Panc1 (cell line): ENCODE measurements around the gene ADSS1. TPM values are rescaled to one million over a fixed set of nuclear protein-coding genes. Genes with fewer than 3 reads are reported as not detected.
A peak's percentile ranks its signal among the peaks of the same experiment; 100 is the strongest.

Experiments
- ATAC-seq: fragments of 200-7000 bp; cut with Tn5 transposase; 2 replicates; pipeline ENCODE4 v1.9.1; 2020; ENCODE audit warnings: mild to moderate bottlenecking, moderate library complexity
- BruUV-seq: library from RNA; stranded (reverse); fragments of 400-500 nt; replicated peaks from 2 replicates; lab custom pipeline; 2021; lab: Mats Ljungman, UMichigan
- CTCF ChIA-PET: fragments of 300-600 bp; sonication (Branson Sonifier 250); formaldehyde crosslinking; loops from one replicate; lab custom pipeline; 2022; ENCODE audit warnings: antibody characterized with exemption; lab: Charles Lee
- POLR2A ChIA-PET: fragments of 300-600 bp; sonication (Branson Sonifier 250); formaldehyde crosslinking; loops from one replicate; lab custom pipeline; 2022; ENCODE audit warnings: antibody characterized with exemption; lab: Charles Lee
- DNase-seq: peaks from one replicate; pipeline ENCODE4 v3.0.0-alpha.2; 2010; ENCODE audit warnings: low read depth, low spot score
- H3K27ac ChIP-seq: 2 replicates; pipeline ENCODE4 v1.5.1; 2011; ENCODE audit warnings: mild to moderate bottlenecking, low read length, inconsistent platforms
- H3K27me3 ChIP-seq: fragments of 200-500 bp; sonication (Bioruptor generic); 2 replicates; pipeline ENCODE4 v1.6.0; 2014; ENCODE audit warnings: low read length, inconsistent platforms; ENCODE audit not compliant: control insufficient read depth, insufficient read depth
- H3K36me3 ChIP-seq: fragments of 200-500 bp; sonication (Bioruptor generic); 2 replicates; pipeline ENCODE4 v1.5.1; 2014; ENCODE audit warnings: inconsistent platforms, mild to moderate bottlenecking, low read length, moderate library complexity; ENCODE audit not compliant: control insufficient read depth, insufficient read depth
- H3K4me1 ChIP-seq: 2 replicates; pipeline ENCODE4 v1.5.1; 2011; ENCODE audit warnings: inconsistent platforms, mild to moderate bottlenecking, low read length, moderate library complexity; ENCODE audit not compliant: control insufficient read depth, insufficient read depth
- H3K4me3 ChIP-seq, 2 experiments: 2 replicates each; pipeline ENCODE4 v1.5.1; 2011 to 2012; ENCODE audit warnings: low read depth in 2 of 2, low read length in 2 of 2, mild to moderate bottlenecking in 2 of 2, inconsistent platforms in 1 of 2, moderate library complexity in 1 of 2
- H3K9me3 ChIP-seq: fragments of 200-500 bp; sonication (Bioruptor generic); 2 replicates; pipeline ENCODE4 v1.5.1; 2014; ENCODE audit warnings: low read depth, mild to moderate bottlenecking, inconsistent platforms, low read length, moderate library complexity; ENCODE audit not compliant: control insufficient read depth, insufficient read depth
- POLR2AphosphoS5 ChIP-seq: IDR thresholded peaks from 2 replicates; pipeline ENCODE4 v1.6.1; 2012; ENCODE audit warnings: mild to moderate bottlenecking, low read depth, low read length, moderate library complexity
- SIN3A ChIP-seq: IDR thresholded peaks from 2 replicates; pipeline ENCODE4 v1.6.1; 2012; ENCODE audit warnings: low read depth, mild to moderate bottlenecking, low read length, moderate library complexity, borderline replicate concordance; ENCODE audit not compliant: insufficient read depth
- TCF7L2 ChIP-seq: IDR thresholded peaks from 2 replicates; pipeline ENCODE4 v1.6.1; 2011; ENCODE audit warnings: mild to moderate bottlenecking, low read depth, low read length, inconsistent platforms
- in situ Hi-C: cut with HindIII; loops from 2 replicates; pipeline ENCODE4 v1.10.0; 2016; ENCODE audit warnings: low sequenced_read_pairs, low pct_unique_long_range_greater_than_20kb
- intact Hi-C: fragments of 100-400 bp; cut with micrococcal nuclease; formaldehyde crosslinking; loops from one replicate; pipeline ENCODE4 v1.10.0; 2022; ENCODE audit not compliant: unreplicated experiment
- total RNA-seq: library from RNA; stranded (reverse); gene quantifications from one replicate; pipeline ENCODE4 v1.2.1, GENCODE V29; 2021; ENCODE audit not compliant: unreplicated experiment
- TF ChIP-seq, protein P1 (sequence below), 2 experiments: IDR thresholded peaks; 2 replicates each; pipeline ENCODE4 v1.6.1; 2011 to 2012; ENCODE audit warnings: low read depth in 2 of 2, control low read depth in 1 of 2, low read length in 1 of 2, mild to moderate bottlenecking in 1 of 2, moderate library complexity in 1 of 2; ENCODE audit not compliant: insufficient read depth in 1 of 2
- TF ChIP-seq, protein P2 (sequence below): fragments of 450-650 bp; IDR thresholded peaks from 2 replicates; pipeline ENCODE4 v1.5.1; 2017; ENCODE audit warnings: mild to moderate bottlenecking

Gene ADSS1
- total RNA-seq, 1 experiment from 2014 or later: 9.4 TPM

DNA sequence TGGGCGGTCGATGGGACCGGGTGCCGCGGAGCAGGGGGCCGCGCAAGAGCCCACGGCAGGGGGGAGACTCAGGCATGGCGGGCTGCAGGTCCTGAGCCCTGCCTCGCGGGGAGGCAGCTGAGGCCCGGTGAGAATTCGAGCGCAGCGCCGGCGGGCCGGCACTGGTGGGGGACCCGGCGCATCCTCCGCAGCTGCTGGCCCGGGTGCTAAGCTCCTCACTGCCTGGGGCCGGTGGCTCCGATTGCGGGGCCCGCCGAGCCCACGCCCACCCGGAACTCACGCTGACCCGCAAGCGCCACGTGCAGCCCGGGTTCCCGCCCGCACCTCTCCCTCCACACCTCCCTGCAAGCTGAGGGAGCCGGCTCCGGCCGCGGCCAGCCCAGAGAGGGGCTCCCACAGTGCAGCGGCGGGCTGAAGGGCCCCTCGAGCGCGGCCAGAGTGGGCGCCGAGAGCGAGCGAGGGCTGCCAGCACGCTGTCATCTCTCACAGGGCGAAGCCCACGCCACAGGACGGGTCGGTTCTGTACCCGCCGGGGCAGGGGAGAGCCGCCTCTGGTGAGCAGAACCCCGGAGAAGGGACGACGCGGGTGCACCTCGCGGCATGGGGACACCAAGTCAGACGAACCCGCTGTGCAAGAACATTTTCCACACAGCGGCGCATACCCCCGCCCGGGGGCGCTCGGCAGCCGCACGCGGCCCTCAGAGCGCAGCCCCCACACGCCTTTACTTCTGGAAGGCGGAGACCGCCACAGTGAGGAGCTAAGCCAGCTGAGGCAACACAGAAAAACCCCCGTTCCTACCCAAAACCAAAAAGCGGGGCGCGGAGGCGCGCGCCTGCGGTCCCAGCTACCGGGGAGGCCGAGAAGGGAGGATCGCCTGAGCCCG lies 27.8 kb downstream of the ADSS1 start:
- Histone ChIP-seq H3K9me3 (no peaks in the 10 kb centered on the region), H3K36me3 (peaks cover 3% of the 10 kb centered on the region; the same call in 1 of the 2 replicates), H3K4me3 (peak overlapping the region; percentile 76 to 88), H3K27ac (peak overlapping the region; percentile 83), H3K4me1 (peaks cover 17% of the 10 kb centered on the region), H3K27me3 (no peaks in the 10 kb centered on the region)
- BruUV-seq: no TSS peak
- in situ Hi-C loops: no loop called here
- peak; percentile 4; the same call in 1 of the 2 replicates for ATAC-seq
- POLR2A ChIA-PET: interaction anchor here (0.6 to 0.8 kb wide), 3 partner anchors 49 to 921 kb away, joined by 3 to 7 read pairs (median 3); partner anchors contain the start of gene ZBTB42
- CTCF ChIA-PET: interaction anchor here (0.9 to 1.4 kb wide), 3 partner anchors 17 to 74 kb away, joined by 3 to 5 read pairs (median 4); no protein-coding TSS in a partner anchor
- intact Hi-C loops: no loop called here
- DNase-seq: no peak
- TF ChIP-seq TCF7L2 (no peak), POLR2AphosphoS5 (no peak), SIN3A (no peak)
- TF ChIP-seq, protein P1, sequence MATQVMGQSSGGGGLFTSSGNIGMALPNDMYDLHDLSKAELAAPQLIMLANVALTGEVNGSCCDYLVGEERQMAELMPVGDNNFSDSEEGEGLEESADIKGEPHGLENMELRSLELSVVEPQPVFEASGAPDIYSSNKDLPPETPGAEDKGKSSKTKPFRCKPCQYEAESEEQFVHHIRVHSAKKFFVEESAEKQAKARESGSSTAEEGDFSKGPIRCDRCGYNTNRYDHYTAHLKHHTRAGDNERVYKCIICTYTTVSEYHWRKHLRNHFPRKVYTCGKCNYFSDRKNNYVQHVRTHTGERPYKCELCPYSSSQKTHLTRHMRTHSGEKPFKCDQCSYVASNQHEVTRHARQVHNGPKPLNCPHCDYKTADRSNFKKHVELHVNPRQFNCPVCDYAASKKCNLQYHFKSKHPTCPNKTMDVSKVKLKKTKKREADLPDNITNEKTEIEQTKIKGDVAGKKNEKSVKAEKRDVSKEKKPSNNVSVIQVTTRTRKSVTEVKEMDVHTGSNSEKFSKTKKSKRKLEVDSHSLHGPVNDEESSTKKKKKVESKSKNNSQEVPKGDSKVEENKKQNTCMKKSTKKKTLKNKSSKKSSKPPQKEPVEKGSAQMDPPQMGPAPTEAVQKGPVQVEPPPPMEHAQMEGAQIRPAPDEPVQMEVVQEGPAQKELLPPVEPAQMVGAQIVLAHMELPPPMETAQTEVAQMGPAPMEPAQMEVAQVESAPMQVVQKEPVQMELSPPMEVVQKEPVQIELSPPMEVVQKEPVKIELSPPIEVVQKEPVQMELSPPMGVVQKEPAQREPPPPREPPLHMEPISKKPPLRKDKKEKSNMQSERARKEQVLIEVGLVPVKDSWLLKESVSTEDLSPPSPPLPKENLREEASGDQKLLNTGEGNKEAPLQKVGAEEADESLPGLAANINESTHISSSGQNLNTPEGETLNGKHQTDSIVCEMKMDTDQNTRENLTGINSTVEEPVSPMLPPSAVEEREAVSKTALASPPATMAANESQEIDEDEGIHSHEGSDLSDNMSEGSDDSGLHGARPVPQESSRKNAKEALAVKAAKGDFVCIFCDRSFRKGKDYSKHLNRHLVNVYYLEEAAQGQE (IDR thresholded peaks at IDR 0.05; ENCODE audit: insufficient read depth in 1 of 2, low read depth in 2 of 2, low read length in 1 of 2): no peak
- TF ChIP-seq, protein P2, sequence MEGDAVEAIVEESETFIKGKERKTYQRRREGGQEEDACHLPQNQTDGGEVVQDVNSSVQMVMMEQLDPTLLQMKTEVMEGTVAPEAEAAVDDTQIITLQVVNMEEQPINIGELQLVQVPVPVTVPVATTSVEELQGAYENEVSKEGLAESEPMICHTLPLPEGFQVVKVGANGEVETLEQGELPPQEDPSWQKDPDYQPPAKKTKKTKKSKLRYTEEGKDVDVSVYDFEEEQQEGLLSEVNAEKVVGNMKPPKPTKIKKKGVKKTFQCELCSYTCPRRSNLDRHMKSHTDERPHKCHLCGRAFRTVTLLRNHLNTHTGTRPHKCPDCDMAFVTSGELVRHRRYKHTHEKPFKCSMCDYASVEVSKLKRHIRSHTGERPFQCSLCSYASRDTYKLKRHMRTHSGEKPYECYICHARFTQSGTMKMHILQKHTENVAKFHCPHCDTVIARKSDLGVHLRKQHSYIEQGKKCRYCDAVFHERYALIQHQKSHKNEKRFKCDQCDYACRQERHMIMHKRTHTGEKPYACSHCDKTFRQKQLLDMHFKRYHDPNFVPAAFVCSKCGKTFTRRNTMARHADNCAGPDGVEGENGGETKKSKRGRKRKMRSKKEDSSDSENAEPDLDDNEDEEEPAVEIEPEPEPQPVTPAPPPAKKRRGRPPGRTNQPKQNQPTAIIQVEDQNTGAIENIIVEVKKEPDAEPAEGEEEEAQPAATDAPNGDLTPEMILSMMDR: no peak

DNA sequence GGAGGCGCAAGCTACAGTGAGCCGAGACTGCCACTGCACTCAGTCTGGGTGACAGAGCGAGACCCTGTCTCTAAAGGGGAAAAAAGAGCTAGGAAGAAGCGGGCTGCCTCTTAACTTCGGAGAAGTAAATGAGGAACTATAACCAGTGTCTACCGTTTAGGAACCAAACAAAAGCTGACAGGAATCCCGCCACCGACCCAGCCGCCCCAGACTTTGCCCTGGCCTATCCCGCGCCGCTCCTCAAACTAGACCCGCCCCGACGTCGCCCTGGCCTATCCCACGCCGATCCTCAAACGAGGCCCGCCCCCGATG lies 28.4 kb downstream of the ADSS1 start:
- Histone ChIP-seq H3K4me3 (peak overlapping the region; percentile 76 to 88), H3K4me1 (peaks cover 17% of the 10 kb centered on the region), H3K9me3 (no peaks in the 10 kb centered on the region), H3K36me3 (peaks cover 3% of the 10 kb centered on the region; the same call in 1 of the 2 replicates), H3K27me3 (no peaks in the 10 kb centered on the region), H3K27ac (peak overlapping the region; percentile 83)
- in situ Hi-C loops (no loop called here), intact Hi-C loops (no loop called here)
- ChIA-PET POLR2A (interaction anchor here (0.6 to 0.8 kb wide), 3 partner anchors 49 to 921 kb away, joined by 3 to 7 read pairs (median 3); partner anchors contain the start of gene ZBTB42), CTCF (interaction anchor here (0.5 to 1.4 kb wide), 4 partner anchors 16 to 74 kb away, joined by 3 to 5 read pairs (median 4); no protein-coding TSS in a partner anchor)
- no TSS peak for BruUV-seq
- ATAC-seq (peak; percentile 93), DNase-seq (no peak)
- 0 out of 2 replicates have a peak, but pooled peaks have one; percentile 59 for TF ChIP-seq SIN3A
- no peak for TF ChIP-seq TCF7L2
- 0 out of 2 replicates have a peak, but pooled peaks have one; percentile 45 for TF ChIP-seq POLR2AphosphoS5
- TF ChIP-seq, protein P1 (IDR thresholded peaks at IDR 0.05; ENCODE audit: insufficient read depth in 1 of 2, low read depth in 2 of 2, low read length in 1 of 2): no peak
